ENCODE results near the gene JAK3.

JAK3 gene

GRCh38 chr19:17836530-17836929 is 11.3 kb downstream of the JAK3 start:
- H3K4me3 ChIP-seq (ENCODE audit: low read length): no peak overlapping the region
- DNase-seq (ENCODE audit: low read depth): no peak
- TF ChIP-seq CTCF (conservative IDR thresholded peaks at IDR 0.05; ENCODE audit: low read length): no peak

DNA sequence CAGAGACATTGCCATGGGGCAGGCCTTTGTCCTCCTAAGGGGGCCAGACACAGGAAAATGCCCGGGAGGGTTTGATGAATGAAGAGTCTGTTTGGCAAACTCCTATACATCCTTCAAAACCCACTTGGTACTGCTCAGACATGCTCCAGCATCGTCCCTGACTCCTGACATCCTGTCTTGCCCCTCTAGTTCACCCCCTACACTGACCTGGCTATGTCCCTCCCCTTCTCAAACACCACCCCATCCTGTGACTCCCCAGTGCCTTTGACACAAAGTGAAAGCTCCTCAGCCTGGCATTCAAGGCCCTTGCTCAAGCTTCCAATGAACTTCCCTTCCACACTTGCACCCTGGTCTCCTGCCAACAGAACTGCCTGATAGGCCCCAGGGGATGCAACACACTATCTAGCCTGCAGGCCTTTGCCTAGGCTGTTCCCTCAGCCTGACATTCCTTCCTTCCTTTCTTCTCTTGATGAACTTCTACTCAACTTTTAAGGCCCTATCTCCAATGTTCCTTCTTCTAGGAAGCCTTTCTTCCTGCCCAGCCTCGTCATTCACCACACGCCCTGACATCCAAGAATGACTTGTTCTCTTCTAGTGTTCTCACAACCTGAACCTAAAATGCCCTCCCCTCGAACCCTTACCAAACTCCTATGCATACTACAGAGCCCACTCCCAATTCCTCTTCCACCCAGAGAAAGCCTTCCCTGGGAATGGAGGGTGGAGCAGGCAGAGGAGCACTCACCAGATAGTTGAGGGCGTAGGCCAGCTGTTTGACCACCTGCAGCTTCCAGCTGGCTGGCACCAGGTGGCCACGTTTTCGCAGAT is 12.4 kb downstream of the JAK3 start:
- no peak for DNase-seq (ENCODE audit: low read depth)
- no peak for TF ChIP-seq CTCF (conservative IDR thresholded peaks at IDR 0.05; ENCODE audit: low read length)
- no peak overlapping the region for H3K4me3 ChIP-seq (ENCODE audit: low read length)

- no peak for DNase-seq (ENCODE audit: low read depth)
- no peak; the same call in 1 of the 2 replicates for TF ChIP-seq CTCF (conservative IDR thresholded peaks at IDR 0.05; ENCODE audit: low read length)
Measured at GRCh38 chr19:17834350-17835181, 13.2 kb downstream of the JAK3 start.

DNA sequence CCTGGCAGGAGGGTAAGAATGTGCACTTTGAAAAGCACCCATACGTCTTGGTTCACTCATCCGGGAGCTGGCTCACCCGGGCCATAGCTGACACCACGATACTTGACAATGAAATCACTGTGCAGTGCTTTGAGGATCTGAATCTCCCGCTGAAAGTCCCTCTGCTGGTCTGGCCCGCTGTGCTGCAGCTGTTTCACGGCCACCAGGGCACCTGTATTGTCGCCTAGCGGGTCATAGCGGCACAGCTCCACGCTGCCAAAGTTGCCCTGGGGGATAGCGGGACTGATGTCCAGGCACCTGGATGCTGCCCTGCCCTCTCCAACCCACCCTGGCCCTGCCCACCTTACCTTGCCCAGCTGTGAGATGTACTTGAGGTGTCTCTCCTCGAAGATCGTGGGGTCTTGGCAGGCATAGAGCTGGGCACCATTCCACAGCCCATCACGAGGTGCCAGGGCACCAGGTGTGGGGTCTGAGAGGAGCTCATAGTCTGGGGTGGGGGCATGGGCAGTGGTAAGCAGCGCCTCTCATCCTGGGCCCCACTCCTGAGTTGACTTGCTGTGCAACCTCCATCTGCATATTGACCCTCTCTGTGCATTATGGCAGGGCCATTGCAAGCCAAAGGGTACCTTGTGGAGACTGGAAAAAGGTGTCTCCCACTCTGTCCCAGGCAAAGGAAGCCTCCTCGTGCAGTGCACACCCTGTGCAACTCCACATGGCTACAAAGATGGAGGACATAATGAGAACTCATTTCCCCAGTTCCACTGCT is 15.2 kb downstream of the JAK3 start:
- TF ChIP-seq CTCF (conservative IDR thresholded peaks at IDR 0.05; ENCODE audit: low read length): no peak
- no peak for DNase-seq (ENCODE audit: low read depth)
- H3K4me3 ChIP-seq (ENCODE audit: low read length): no peak overlapping the region

More at GRCh38 chr19:17834350-17835181, 13.2 kb downstream of the JAK3 start:
- no peak overlapping the region for H3K4me3 ChIP-seq (ENCODE audit: low read length)

DNA sequence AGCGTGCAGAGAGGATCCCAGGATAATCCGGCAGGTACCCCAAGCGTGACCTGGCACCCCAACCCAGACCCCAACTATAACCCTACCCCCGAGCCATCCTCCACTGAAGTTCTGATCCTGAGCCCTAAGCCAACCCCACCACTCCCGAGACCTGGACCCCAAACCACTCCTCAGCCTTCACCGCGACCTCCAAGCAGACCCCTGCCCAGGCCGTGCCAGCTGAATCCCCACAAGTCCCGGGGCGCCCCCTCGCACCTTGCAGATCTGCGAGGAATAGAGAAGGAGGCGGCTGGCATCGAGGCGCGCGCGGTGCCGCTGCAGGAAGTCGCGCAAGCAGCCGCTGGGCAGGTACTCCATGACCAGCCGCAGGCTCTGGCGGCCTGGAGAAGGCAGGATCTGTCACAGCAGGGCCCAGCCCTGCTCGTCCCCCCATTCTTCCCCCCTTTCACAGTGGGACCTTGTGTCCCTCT is 16.3 kb downstream of the JAK3 start:
- H3K4me3 ChIP-seq (ENCODE audit: low read length): no peak overlapping the region
- TF ChIP-seq CTCF (conservative IDR thresholded peaks at IDR 0.05; ENCODE audit: low read length): no peak
- no peak for DNase-seq (ENCODE audit: low read depth)

DNA sequence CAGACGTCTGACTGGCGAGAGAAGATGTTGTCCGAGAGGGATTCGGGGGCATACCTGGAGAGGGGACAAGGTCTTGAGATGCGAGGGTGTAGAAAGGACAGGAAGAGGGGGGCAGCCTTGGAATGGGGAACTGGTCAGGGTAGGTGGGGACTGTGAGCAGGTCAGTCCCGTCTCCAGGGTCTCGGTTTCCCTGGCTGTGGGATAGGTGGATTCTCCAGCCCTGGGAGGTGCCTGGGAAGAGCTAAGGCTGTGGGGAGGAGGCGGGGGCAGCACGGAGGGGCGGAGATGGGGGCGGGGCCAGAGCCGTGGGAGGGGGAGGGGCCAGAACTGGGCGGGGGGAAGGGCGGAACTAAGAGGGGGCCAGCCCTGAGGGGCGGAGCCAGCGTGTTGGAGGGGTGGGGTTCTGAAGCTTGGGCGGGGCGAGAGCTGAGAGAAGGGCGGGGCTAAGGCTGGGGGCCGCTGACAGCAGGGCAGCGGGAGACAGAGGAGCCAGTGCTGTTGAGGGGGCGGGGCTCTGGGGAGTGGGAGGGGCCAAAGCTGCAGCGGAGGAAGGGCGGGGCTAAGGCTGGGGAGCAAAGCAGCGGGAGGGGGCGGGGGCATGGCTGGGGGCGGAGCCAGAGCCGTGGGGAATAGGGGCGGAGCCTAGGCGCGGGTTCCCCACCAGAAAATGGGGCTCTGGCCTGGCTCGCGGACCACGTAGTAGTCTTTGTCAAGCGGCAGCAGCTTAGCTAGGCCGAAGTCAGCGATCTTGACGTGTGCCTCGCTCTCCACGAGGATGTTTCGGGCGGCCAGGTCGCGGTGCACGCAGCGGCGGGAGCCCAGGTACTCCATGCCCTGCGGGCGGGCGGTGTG is 17.0 kb downstream of the JAK3 start:
- peak overlapping the region; percentile 30 for H3K4me3 ChIP-seq (ENCODE audit: low read length)
- no peak for TF ChIP-seq CTCF (conservative IDR thresholded peaks at IDR 0.05; ENCODE audit: low read length)
- DNase-seq (ENCODE audit: low read depth): peak; percentile 57

All from AG10803 (cell line).